DMS 273 treated with DMSO at 0.1 percent for 48 hours (cell line): ENCODE results near the gene PIGC.
"Not testable (repeated sequence)": the region's sequence is repeated elsewhere in the genome, so short reads cannot be mapped to it uniquely, and the experiment has no call there.

Source experiments
- DNase-seq: peaks from one replicate; lab custom pipeline; 2025; lab: John Stamatoyannopoulos, UW

PIGC gene

DNA sequence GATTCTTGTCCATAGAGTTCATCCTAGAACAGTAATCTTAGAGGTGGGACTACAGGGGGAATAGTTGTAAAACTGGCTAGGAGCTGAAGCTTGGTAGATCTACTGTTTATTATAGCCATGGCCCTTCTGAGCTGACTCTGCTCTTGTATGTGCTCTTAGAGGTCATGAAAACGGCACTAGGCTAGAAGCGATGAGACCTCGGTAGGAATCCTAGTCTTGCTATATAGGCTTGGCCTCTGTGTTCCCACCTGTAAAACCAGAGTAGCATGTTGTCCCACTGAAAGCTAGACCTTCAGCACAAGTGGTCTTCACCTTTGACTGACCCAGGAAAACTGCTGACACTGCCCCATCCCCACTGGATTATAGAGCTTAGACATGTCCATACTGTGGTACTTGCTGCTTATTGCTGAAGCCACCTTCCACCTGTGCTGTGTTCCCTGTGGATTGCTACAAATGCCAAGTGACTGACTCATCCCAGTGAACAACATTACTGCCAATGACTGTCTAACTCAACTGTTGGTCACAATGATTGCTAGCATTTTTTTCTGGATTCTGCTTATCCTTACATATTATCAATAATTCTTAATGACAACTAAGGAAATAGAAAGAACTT lies 23.0 kb upstream of the PIGC start:
- no peak for DNase-seq

DNA sequence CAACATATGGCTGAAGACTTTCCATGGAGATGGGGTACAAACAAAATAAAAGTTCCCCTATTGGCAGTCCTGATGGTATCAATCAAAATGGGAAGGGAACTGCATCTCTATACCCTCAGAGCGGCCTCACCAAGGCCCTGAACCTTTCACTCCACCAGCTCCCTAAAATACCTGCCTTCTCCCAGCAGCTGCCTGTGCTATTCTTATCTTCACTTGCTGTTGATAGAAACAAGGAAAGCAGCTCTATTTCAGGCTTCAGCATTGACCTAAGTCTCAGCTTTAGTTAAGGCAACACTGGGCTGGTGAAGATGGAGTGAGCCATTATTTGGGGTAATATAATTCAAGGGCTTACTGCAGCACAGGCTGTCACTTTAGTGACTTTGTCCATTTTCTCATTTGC lies 21.7 kb upstream of the PIGC start:
- no peak for DNase-seq

- DNase-seq = no peak
These were observed 17.0 kb upstream of the PIGC start for GRCh38 chr1:172460887-172461315.

DNA sequence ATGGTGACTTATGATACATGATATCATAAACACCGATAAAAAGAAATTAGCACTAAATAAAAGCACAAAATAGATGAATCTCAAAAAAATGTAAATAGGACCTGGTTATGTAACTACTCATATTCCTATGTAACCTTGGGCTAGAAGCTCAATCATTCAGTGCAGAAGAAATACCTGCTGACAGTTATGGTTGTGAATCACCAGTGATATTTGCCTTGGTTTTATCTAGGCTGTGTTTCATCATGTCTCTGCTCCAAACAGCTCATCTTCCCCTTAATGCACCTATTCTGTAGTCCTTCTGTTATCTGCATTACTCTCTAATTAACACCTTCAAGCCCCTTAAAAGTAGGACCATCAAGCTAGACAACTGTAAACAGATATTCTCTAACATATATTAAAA lies 16.3 kb upstream of the PIGC start:
- DNase-seq = no peak

- DNase-seq = no peak
These were observed 13.7 kb upstream of the PIGC start for GRCh38 chr1:172457479-172458130.

DNA sequence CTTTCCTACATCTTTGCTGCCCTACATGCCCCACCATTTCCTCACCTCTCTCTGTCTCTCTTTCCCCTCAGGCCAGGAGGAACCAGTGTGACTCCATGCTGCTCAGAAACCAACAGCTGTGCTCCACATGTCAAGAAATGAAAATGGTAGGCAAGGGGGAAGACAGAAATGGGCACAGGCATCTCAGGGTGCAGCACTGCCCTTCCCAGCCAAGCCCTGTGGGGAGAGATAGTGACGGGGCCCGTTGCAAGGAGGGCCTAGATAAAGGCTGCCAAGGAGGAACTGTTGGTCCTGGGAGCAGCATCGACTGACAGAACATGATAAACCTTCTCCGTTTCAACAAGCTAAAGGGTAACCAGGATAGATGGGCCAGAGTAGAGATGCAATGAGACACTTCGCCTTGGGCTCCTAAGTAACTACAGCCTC lies 12.5 kb upstream of the PIGC start:
- no peak for DNase-seq

DNA sequence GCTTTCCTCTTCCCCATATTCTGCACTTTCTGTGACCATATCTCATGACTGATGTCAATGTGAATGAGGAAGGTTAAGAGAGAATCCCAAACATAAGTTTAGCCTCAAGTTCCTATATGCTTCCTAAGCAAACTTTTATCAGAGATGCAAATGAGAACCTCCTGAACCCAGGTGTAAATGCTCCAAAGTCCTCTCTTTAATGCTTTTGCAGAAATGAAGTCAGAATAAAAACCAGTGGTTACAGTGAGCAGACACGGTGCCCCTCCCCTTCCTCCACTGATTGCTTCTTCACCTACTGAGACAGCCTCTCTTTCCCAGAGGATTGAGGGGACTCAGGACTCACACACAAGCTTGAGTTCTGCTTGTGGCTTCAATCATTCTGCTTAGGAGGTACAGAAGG lies 11.6 kb upstream of the PIGC start:
- no peak for DNase-seq

DNA sequence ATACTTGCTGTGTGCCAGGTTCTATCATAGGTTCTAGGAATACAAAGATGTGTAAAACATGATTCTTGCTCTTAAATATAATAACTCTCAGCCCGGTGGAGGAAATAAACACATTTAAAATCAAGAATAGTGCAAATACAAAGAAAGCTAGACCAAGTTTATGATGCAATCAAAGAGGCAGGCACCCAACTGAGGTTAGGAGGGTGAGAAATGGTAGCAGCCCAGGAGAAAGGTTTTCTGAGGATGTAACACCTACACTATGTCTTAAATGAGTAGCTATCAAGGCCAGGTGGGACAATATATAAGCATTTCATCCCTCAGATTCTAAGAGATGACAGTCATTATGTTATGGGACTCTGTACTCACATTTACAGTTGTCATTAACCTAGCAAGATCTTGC lies 9.7 kb upstream of the PIGC start:
- DNase-seq = no peak

DNA sequence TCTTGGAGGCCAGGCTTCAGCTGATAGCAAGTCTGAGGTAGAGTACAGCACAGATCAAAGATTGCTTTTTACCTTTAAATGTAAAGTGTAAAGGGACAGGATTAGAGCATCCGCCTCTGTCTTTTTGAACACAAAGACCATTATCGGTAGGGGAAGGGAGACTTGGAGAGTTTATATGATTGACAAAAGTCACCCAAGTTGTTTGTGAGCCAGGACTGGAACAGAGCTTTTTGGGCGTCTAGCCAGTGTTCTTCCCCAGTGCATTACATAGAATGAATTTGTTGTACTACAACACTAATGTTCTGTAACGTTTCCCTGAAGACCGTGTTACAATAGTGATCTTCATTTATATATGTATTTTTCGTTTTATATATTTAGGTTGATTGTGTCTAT lies 9.3 kb upstream of the PIGC start:
- no peak for DNase-seq

DNA sequence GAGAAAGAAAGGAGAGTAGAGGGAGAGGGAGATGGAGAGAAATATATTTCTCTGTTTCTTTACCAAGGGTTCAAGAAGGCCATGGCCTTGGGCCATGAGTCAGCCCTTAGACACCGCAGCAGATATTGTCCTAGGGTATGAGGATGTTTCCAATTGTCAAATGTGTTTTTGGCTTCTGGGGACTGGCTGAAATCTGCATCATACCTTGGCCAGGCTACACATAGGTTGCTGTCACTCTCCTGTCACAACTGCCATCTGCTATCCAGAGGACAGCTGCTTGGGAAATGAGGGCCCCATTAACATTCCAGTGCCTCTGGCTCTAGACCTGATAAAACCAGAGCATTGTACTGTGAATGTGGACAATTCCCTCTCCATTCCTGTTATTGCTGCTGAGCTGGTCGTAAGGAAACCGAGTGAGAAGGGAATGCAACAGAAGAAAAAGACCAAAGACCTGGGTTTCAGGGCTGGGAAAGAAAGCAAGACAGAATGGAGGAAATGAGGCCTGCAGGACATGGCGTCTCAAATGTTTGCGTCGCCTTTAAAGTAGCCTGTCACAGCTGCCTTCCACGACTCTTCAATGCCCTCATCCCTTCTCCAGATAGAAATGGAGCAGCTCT lies 8.8 kb upstream of the PIGC start:
- no peak for DNase-seq

GRCh38 chr1:172451002-172451443 lies 7.2 kb upstream of the PIGC start:
- DNase-seq = no peak

DNA sequence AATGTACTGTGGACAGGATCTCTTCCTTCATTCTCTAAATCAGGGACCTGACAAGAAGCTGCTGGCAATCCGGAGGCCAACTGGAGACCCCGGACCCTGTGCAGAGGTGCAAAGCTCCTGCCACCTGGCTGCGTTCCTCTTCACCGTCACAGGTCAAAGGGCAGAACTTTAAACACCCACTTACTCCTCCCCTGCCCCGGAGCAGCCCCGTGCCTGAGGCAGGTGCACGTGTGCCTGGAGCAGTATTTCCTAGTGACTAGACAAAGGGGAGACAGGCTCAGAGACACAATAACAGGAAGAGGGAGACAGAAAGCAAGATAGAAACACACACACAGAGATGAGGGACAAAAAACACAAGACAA lies 6.6 kb upstream of the PIGC start:
- DNase-seq = no peak

DNA sequence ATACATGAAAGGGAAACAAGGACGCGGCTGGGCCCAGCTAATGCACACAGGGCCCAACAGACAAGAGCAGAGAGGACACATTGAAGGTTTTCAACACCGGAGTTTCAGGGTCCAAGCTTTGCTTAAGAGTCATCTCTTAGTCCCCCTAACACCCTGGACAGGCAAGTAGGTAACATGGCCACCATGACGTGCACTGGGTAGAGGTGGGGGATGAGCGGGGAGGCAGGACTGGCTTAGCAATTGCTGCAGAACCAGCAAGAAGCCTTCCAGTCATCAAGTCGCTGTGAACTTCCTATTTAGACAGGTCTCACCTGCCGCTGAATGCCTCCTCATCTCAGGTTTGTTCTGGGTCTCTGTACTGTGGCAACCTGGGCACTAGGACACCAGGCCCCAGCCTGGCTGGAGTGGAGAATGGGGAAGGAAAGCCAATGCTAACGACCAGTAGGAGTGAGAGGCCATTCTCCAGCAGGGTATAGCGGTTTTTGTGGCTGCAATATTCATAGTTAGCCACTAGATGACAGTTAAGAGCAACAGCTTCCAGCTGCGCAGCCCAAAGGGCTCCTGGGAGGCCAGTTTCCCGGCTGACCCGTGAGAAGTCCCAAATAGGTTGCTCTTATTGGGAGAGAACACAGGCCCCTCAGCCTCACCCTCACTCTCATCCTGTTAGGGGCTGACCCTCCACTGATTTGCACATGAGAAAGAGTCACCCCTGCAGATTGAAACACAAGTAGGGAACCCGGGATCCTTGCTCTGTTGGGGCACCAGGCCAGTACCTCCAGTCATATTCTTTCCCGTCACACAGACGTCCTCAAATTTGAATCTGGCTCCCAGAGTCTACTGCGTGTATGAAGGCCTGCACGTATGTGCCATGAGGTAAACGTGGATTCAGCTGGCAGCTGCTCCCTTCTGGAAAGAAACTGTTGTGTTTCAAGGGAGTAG lies 6.0 kb upstream of the PIGC start:
- peak; percentile 35 for DNase-seq

DNA sequence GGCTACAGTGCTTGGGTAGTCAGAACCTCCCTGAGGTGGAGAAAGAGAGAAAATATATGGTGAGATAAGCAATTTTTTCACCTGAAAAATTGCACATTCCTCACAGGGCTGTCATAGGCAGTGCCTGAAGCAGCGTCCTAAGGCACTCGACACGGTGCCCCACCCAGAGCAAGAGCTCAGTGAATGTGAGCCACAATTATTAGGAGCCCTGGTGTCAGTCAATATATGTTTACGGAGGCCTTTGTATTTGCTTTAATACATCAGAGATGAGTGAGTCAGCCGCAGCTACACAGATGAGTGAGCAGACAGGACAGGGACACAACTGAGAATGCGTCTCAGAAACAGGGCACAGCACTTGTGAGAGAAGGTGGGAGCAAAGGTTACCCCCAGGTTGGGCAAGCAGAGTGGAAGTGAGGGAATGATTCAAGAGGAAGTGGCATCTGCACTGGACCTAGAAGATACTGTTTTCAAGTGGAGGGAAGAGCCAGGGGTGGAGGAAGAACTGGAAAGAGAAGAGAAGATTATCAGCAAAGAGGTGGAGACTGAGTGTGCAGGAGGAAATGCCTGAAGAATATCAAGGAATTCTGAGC lies 5.2 kb upstream of the PIGC start:
- no peak for DNase-seq

- DNase-seq = no peak
These were observed 3.8 kb upstream of the PIGC start for GRCh38 chr1:172447641-172448040.

GRCh38 chr1:172446547-172446946 lies 2.7 kb upstream of the PIGC start:
- no peak for DNase-seq

DNA sequence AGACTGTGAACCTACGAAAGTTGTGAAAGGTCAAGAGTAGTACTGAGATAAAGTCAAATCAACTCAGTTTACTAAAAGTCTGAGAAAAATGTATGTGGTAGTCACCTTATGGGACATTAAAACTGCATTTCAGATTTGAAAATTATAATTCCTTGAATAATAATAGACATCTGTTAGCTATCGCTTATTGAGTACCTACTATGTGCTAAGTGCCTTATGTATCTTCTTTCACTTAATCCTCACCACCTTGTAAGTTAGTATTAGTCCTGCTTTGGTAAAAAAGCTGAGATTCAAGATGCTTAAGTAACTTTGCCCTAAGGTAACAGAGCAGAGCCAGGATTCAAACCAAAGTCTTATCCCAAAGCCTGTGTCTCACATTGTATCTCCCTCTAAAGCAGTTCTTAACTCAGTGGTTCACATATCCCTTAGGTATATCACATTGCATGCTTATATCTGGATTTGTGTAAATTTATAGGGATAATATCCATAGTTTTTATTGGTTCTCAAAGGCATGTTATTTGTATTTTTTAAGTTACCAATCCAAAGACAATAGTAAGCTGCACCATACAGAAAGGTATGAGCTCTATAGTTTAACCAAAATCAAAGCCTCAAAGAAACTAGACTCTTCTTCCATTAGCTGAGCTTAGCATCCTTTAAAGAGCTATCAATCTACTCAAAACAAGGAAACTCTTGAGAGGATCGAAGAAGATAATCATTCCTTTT lies 865 bp downstream of the PIGC start:
- DNase-seq = no peak

DNA sequence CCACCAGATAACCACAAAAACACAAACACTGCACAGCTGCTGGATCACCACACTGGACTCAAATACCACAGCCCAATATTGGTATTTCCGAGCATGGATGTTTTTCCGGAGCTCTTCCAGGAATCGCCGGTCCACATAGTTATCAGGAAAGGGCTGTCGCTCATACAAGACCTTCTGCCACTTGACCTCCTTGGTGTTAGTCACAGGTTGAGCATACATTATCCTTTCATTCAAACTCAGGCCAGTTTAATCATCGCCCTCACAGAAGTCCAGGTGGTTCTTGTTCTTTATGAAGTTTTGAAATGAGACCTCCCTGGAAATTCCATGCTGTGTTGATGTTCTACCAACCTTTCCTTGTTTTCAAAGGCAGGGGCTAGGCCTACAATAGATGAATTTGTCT lies 1.5 kb downstream of the PIGC start:
- DNase-seq = no peak

GRCh38 chr1:172437183-172437582 lies 6.7 kb downstream of the PIGC start:
- not testable (repeated sequence) for DNase-seq

DNA sequence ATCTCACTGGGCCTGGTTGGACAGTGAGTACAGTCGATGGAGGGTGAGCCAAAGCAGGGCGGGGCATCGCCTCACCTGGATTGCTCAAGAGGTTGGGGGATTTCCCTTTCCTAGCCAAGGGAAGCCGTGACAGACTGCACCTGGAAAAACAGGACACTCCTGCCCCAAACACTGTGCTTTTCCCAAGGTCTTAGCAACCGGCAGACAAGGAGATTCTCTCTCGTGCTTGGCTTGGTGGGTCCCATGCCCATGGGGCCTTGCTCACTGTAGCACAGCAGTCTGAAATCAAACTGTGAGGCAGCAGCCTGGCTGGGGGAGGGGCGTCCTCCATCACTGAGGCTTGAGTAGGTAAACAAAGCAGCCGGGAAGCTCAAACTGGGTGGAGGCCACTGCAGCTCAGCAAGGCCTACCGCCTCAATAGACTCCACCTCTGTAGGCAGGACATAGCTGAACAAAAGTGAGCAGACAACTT lies 12.1 kb downstream of the PIGC start:
- DNase-seq = no peak

GRCh38 chr1:172431204-172431603 lies 12.7 kb downstream of the PIGC start:
- no peak for DNase-seq

DNA sequence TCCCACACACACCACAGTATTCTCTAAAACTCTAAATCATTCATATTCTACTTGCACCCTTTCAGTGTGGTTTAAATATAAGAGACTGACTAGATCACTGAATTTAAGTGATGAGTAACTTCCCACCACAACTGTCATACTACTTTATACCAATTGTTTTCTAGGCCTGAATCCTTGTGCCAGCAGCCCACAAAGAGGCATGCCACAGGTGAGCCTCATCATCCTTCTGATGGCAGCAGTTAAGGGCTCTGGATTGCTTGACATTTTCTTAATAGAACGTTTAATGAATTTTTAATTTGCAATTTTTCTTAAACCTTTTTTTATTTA lies 13.8 kb downstream of the PIGC start:
- no peak for DNase-seq
